ENCODE results near the gene APOB.

Gene APOB

GRCh38 chr2:20960003-20960402 lies 83.9 kb downstream of the APOB start:
- DNase-seq (ENCODE audit: low read depth) = no peak
- H3K4me3 ChIP-seq (ENCODE audit: low read depth, low read length) = no peak overlapping the region

DNA sequence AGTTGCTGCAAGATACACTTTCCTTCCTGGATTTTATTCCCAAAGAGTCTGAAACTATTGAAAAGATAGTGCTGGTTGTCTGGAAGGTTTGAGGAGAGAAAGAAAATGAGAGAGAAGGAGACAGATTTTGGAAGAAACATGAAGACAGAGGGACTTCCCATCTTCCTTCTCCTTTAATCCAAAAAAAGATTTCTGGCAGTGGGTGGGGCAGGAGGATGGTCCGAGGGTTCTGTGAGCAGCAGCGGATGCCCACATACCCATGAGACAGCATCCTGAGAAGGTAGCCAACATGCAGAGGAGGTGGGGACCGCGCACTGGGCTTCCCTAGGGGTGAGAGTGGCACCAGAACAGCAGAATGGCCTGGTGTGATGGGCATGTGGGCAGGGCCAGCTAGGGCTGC lies 84.6 kb downstream of the APOB start:
- H3K4me3 ChIP-seq (ENCODE audit: low read depth, low read length) = no peak overlapping the region
- DNase-seq (ENCODE audit: low read depth) = no peak

- H3K4me3 ChIP-seq (ENCODE audit: low read depth, low read length) = no peak overlapping the region
- DNase-seq (ENCODE audit: low read depth) = no peak
Measured at GRCh38 chr2:20957788-20958525, 85.9 kb downstream of the APOB start.

- no peak for DNase-seq (ENCODE audit: low read depth)
- H3K4me3 ChIP-seq (ENCODE audit: low read depth, low read length) = no peak overlapping the region
Measured at GRCh38 chr2:20955277-20956026, 88.4 kb downstream of the APOB start.

DNA sequence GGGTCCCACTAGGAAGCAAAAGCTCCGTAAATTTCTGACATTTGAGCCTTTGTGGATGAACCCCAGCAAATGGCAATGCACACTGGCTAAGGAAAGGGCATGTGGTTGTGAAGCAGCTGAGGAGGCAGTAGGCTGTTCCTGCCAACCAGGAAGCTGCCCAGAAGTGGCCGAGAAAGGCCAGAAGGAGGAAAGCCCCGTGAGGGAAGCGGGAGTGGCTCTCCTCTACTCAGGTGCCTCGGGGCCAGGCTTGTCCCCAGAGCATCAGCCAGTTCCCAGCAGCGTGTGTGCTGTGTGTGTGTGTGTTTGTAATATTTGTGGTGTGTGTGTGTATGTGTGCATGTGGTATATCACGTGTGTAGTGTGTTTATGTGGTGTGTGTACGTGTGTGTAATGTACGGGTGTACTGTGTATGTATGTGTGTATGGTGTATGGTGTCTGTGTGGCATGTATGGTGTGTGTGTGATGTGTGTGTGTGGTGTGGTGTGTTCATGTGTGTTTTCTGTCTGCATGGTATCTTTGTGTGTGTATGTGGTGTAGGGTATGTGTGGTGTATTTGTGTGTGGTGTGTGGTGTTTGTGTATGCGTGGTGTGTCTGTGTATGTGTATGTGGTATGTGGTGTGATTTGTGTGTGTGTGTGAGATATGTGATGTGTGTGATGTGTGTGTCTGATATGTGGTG lies 90.6 kb downstream of the APOB start:
- H3K4me3 ChIP-seq (ENCODE audit: low read depth, low read length) = no peak overlapping the region
- DNase-seq (ENCODE audit: low read depth) = no peak
